ENCODE results near the gene CRYBG1. TPM values are rescaled to one million over a fixed set of nuclear protein-coding genes. Genes with fewer than 3 reads are reported as not detected.

Gene CRYBG1
- total and polyA plus RNA-seq, 2 experiments from 2014 or later: 3.2 to 10.0 TPM

- Histone ChIP-seq H3K36me3 (replicated peaks; ENCODE audit: insufficient read depth, low read depth) (no peaks in the 10 kb centered on the region), H3K9me3 (ENCODE audit: low read depth) (no peaks in the 10 kb centered on the region), H3K9me2 (replicated peaks; ENCODE audit: insufficient read depth) (no peaks in the 10 kb centered on the region), H3K4me3 (no peak overlapping the region), H4K20me1 (ENCODE audit: insufficient read depth, poor library complexity, severe bottlenecking) (no peaks in the 10 kb centered on the region), H3K27me3 (no peaks in the 10 kb centered on the region), H3K27ac (no peak overlapping the region), H3K4me1 (ENCODE audit: insufficient read depth) (no peaks in the 10 kb centered on the region), H2AFZ (no peak overlapping the region), H3K79me2 (no peaks in the 10 kb centered on the region), H3K4me2 (no peak overlapping the region)
- WGBS (ENCODE audit: low lambda C conversion rate, missing lambda C conversion rate): 75% methylated on average over 4 of the region's 4 CpGs
- DNase-seq (ENCODE audit: low spot score): no peak
- no peak for TF ChIP-seq EZH2phosphoT487 (IDR thresholded peaks at IDR 0.05; ENCODE audit: low read depth, severe bottlenecking, unreplicated experiment)
- TF ChIP-seq CTCF (IDR thresholded peaks at IDR 0.05; ENCODE audit: poor library complexity): no peak
- no peak for TF ChIP-seq EZH2 (IDR thresholded peaks at IDR 0.05; ENCODE audit: borderline replicate concordance)
Measured at GRCh38 chr6:106488494-106489370, 128.2 kb downstream of the CRYBG1 start.

GRCh38 chr6:106490030-106490429 is 129.5 kb downstream of the CRYBG1 start:
- H3K27me3 ChIP-seq: no peaks in the 10 kb centered on the region
- no peak overlapping the region for H2AFZ ChIP-seq
- WGBS (ENCODE audit: low lambda C conversion rate, missing lambda C conversion rate): 93% methylated on average over 1 of the region's 1 CpG
- no peak for DNase-seq (ENCODE audit: low spot score)
- H3K4me3 ChIP-seq: no peak overlapping the region
- H3K4me1 ChIP-seq (ENCODE audit: insufficient read depth): no peaks in the 10 kb centered on the region
- H3K4me2 ChIP-seq: no peak overlapping the region
- no peaks in the 10 kb centered on the region for H3K79me2 ChIP-seq
- TF ChIP-seq CTCF (IDR thresholded peaks at IDR 0.05; ENCODE audit: poor library complexity): no peak
- TF ChIP-seq EZH2phosphoT487 (IDR thresholded peaks at IDR 0.05; ENCODE audit: low read depth, severe bottlenecking, unreplicated experiment): no peak
- TF ChIP-seq EZH2 (IDR thresholded peaks at IDR 0.05; ENCODE audit: borderline replicate concordance): no peak
- H4K20me1 ChIP-seq (ENCODE audit: insufficient read depth, poor library complexity, severe bottlenecking): no peaks in the 10 kb centered on the region
- no peaks in the 10 kb centered on the region for H3K9me2 ChIP-seq (replicated peaks; ENCODE audit: insufficient read depth)
- no peak overlapping the region for H3K27ac ChIP-seq
- H3K36me3 ChIP-seq (replicated peaks; ENCODE audit: insufficient read depth, low read depth): no peaks in the 10 kb centered on the region
- no peaks in the 10 kb centered on the region for H3K9me3 ChIP-seq (ENCODE audit: low read depth)

GRCh38 chr6:106490436-106490835 is 129.9 kb downstream of the CRYBG1 start:
- DNase-seq (ENCODE audit: low spot score): no peak
- whole genome bisulfite sequencing (ENCODE audit: low lambda C conversion rate, missing lambda C conversion rate): 85% methylated on average over 1 of the region's 1 CpG
- Histone ChIP-seq H3K27ac (no peak overlapping the region), H3K9me3 (ENCODE audit: low read depth) (no peaks in the 10 kb centered on the region), H3K79me2 (no peaks in the 10 kb centered on the region), H4K20me1 (ENCODE audit: insufficient read depth, poor library complexity, severe bottlenecking) (no peaks in the 10 kb centered on the region), H3K27me3 (no peaks in the 10 kb centered on the region), H3K9me2 (replicated peaks; ENCODE audit: insufficient read depth) (no peaks in the 10 kb centered on the region), H3K36me3 (replicated peaks; ENCODE audit: insufficient read depth, low read depth) (no peaks in the 10 kb centered on the region), H2AFZ (no peak overlapping the region), H3K4me3 (no peak overlapping the region), H3K4me2 (no peak overlapping the region), H3K4me1 (ENCODE audit: insufficient read depth) (no peaks in the 10 kb centered on the region)
- no peak for TF ChIP-seq EZH2 (IDR thresholded peaks at IDR 0.05; ENCODE audit: borderline replicate concordance)
- no peak for TF ChIP-seq CTCF (IDR thresholded peaks at IDR 0.05; ENCODE audit: poor library complexity)
- no peak for TF ChIP-seq EZH2phosphoT487 (IDR thresholded peaks at IDR 0.05; ENCODE audit: low read depth, severe bottlenecking, unreplicated experiment)
